ENCODE measurements around the gene GH2.
"Not testable (repeated sequence)": the region's sequence is repeated elsewhere in the genome, so short reads cannot be mapped to it uniquely, and the experiment has no call there.

The GH2 gene

DNA sequence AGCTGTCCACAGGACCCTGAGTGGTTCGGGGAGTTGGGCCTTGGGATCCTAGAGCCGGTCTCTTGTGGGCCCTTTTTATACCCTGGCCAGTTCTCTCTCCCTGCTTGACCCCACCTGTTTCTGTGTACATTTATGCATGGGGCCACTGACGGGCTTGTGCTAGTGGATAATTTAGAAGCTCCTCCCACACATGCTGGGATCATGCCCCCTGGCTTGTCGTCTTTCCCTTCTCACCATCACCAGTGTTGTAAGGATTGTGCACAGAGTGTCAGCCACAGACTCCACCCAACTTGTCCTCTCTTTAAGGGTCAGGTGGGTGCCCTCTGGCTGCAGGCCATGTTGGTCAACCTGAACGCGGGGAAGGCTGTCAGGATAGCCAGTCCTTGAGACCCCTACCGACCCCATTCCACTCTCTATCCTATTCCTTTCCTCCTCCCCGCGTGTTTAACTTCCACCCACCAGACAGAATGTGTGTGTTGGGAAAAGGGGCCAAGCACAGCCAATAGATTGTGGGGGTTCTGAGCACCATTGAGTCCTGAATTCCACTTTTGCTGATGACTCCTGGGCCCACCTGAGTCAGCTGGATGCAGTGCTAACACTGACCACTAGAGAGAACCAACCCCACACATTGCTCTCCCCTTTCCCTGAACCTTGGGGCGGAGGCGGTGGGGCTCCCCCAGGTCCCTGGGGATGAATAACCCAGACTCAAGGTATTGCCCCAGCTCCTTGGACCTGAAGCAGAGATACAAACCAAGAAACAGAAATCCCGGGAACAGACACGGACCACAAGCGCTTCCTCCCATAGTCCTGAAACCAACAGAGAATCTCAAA is 15.0 kb upstream of the GH2 start, which contains the start of gene CSH1:
CSH1 (minus strand) TSS at position 51 of the 831 bp plus-strand sequence. CDS start 63 bp downstream, outside the sequence.
- not testable (repeated sequence) for H3K27me3 Mint-ChIP-seq; H3K27ac Mint-ChIP-seq; H3K4me1 Mint-ChIP-seq (ENCODE audit: low read depth); H3K36me3 Mint-ChIP-seq (ENCODE audit: low read depth); H3K4me3 Mint-ChIP-seq; H3K9me3 Mint-ChIP-seq

DNA sequence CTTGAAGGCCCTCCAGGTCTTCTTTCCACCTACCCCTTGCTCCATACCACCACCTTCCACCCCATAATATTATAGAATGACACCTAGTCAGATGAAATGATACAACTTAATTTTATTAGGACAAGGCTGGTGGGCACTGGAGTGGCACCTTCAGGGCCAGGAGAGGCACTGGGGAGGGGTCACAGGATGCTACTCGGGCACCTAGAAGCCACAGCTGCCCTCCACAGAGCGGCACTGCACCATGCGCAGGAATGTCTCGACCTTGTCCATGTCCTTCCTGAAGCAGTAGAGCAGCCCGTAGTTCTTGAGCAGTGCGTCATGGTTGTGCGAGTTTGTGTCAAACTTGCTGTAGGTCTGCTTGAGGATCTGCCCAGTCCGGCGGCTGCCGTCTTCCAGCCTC is 13.1 kb upstream of the GH2 start:
- H3K9me3 Mint-ChIP-seq; H3K4me3 Mint-ChIP-seq; H3K4me1 Mint-ChIP-seq (ENCODE audit: low read depth); H3K27me3 Mint-ChIP-seq; H3K36me3 Mint-ChIP-seq (ENCODE audit: low read depth); H3K27ac Mint-ChIP-seq: not testable (repeated sequence)

DNA sequence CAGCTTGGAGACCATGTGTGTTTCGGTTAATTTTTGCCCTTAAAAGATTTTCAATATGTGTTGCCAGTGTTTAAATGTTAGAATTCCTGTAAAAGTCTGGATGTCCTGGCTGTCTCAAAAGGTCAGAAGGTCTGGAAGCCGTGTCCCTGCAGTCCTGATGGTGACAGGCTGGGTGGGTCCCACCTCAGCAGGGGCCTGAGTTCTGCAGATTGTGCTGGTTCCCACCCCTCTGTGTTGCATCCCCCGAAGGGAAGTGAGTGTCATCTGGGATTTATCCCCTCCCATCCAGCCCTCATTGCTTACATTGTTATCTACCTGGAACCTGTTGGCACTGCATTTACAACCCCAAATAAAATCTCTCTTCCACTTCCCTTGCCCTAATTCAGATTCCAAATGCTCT is 12.3 kb upstream of the GH2 start:
- not testable (repeated sequence) for H3K27me3 Mint-ChIP-seq; H3K4me3 Mint-ChIP-seq; H3K9me3 Mint-ChIP-seq; H3K27ac Mint-ChIP-seq; H3K36me3 Mint-ChIP-seq (ENCODE audit: low read depth); H3K4me1 Mint-ChIP-seq (ENCODE audit: low read depth)

DNA sequence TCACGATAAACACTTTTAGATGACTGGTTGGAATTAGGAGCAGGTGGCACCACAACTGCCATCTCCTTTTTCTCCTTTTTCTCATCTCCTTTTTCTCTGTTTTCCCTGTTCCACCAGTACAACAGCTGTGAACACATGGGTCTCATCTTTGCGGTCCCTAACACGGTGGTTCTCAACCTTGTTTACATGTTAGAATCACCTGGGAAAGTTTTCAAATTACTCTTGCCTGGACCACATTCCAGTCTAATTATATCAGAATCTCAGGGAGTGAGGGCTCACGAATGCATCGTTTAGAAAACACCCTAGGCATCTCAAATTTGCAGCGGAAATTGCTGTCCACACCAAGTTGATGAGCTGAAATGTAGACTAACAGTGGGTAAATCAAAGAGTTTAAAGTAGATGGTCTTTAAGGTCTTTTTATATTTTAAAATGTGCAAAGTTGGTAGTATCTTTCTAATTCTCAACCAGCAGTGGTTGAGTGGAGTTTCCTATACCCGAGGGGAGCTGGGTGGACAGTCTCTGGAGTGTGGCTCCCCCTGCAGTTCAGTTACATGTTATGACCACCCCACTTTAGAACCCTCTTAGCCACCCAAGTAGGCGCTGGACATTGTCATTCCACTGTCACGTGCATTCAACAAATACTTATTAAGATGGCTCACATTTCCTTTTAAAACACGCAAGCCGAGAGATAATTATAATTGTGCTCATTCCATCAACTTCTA is 10.7 kb upstream of the GH2 start:
- not testable (repeated sequence) for H3K9me3 Mint-ChIP-seq; H3K27ac Mint-ChIP-seq; H3K4me3 Mint-ChIP-seq; H3K4me1 Mint-ChIP-seq (ENCODE audit: low read depth); H3K27me3 Mint-ChIP-seq; H3K36me3 Mint-ChIP-seq (ENCODE audit: low read depth)

DNA sequence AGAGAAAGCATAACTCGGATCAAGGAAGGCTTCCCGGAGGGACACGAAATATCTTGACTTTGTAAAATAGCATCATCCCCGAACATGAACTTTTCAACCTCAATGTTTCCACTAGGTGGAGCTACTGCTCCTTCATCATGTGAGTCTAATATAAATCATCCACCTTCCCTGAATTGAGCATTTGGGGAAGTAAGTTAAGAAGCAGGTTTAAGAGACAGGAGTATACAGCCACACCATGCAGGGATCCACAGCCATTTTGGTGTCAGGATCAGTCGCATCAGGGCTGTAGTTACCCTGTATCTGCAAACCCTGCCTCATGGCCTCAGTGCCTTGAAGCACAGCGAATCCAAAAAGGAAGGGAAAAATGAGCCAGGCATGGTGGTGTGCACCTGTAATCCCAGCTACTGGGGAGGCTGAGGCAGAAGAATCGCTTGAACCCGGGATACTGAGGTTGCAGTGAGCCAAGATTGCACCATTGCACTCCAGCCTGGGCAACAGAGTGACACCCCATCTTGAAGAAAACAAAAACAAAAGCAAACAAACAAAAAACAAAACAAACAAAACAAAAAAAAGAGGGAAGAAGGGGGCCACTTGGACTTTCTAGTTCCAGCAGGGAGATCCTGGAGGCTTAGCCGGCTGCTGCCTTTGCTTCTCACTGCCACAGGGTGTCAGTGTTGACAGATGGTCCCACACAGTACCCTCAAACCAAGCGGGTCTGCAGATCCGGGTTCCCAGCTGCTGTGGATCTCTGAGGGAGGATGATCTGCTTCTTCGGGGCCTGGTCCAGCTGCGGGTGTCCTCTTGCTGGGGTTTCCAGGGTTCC is 7.5 kb upstream of the GH2 start:
- not testable (repeated sequence) for H3K36me3 Mint-ChIP-seq (ENCODE audit: low read depth); H3K27me3 Mint-ChIP-seq; H3K4me3 Mint-ChIP-seq; H3K9me3 Mint-ChIP-seq; H3K4me1 Mint-ChIP-seq (ENCODE audit: low read depth); H3K27ac Mint-ChIP-seq

DNA sequence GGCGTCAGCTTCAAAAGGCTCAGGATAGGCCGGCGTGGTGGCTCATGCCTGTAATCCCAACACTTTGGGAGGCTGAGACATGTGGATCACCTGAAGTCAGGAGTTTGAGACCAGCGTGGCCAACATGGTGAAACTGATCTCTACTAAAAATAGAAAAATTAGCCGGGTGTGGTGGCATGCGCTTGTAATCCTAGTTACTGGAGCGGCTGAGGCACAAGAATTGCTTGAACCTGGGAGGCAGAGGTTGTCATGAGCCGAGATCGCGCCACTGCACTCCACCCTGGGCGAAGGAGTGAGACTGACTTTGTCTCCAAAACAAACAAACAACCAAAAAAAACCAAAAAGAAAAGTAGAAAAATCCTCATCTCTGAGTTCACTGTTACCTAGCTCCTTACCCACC is 3.4 kb upstream of the GH2 start:
- H3K27ac Mint-ChIP-seq; H3K36me3 Mint-ChIP-seq (ENCODE audit: low read depth); H3K27me3 Mint-ChIP-seq; H3K4me1 Mint-ChIP-seq (ENCODE audit: low read depth); H3K4me3 Mint-ChIP-seq; H3K9me3 Mint-ChIP-seq: not testable (repeated sequence)

DNA sequence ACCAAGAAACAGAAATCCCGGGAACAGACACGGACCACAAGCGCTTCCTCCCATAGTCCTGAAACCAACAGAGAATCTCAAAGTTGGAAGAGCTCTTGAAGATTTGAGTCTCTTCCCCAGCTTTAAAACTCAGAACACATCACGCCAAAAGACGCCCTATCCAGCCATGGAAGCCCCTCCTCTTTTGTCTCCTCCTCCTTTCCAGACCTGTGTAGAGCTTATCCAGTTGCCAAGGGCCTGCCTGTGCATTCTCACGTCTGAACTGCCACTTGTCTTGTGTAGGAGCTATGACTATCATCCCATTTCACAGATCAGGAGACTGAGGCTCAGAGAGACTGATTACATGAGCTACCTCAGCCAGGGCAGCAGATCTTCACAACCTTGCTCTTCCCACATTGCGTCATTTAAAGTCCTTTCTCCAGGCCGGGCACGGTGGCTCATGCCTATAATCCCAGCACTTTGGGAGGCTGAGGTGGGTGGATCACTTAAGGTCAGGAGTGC is 932 bp upstream of the GH2 start:
- not testable (repeated sequence) for H3K9me3 Mint-ChIP-seq; H3K27ac Mint-ChIP-seq; H3K4me1 Mint-ChIP-seq (ENCODE audit: low read depth); H3K4me3 Mint-ChIP-seq; H3K36me3 Mint-ChIP-seq (ENCODE audit: low read depth); H3K27me3 Mint-ChIP-seq

DNA sequence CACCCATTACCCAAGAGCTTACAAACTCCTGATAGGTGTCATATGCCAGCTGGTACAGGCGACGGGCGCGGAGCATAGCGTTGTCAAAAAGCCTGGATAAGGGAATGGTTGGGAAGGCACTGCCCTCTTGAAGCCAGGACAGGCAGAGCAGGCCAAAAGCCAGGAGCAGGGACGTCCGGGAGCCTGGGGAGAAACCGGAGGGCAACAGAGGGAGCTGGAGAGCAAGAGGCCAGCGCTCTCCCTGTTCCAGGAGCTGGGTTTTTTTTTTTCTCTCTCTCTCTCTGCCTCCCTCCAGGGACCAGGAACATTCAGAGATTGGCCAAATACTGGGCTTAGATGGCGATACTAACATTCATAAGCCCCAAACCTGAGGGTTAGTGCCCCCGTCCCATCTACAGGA is 407 bp downstream of the GH2 start:
- H3K4me3 Mint-ChIP-seq; H3K36me3 Mint-ChIP-seq (ENCODE audit: low read depth); H3K9me3 Mint-ChIP-seq; H3K27me3 Mint-ChIP-seq; H3K27ac Mint-ChIP-seq; H3K4me1 Mint-ChIP-seq (ENCODE audit: low read depth): not testable (repeated sequence)

DNA sequence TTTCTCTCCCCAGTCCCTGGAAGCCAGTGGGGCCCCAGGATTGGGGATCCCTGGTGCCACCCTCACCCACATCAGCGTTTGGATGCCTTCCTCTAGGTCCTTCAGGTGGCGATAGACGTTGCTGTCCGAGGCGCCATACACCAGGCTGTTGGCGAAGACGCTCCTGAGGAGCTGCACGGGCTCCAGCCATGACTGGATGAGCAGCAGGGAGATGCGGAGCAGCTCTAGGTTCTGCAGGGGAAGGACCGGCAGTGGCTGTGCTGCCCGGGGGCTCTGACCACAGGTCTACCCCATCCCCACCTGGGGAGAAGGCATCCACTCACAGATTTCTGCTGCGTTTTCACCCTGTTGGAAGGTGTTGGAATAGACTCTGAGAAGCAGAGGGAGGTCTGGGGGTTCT is 1.0 kb downstream of the GH2 start:
- H3K27ac Mint-ChIP-seq: no peak overlapping the region
- no peaks in the 10 kb centered on the region for H3K9me3 Mint-ChIP-seq
- H3K4me1 Mint-ChIP-seq (ENCODE audit: low read depth): no peaks in the 10 kb centered on the region
- H3K36me3 Mint-ChIP-seq (ENCODE audit: low read depth): no peaks in the 10 kb centered on the region
- H3K4me3 Mint-ChIP-seq: no peak overlapping the region
- no peaks in the 10 kb centered on the region for H3K27me3 Mint-ChIP-seq

DNA sequence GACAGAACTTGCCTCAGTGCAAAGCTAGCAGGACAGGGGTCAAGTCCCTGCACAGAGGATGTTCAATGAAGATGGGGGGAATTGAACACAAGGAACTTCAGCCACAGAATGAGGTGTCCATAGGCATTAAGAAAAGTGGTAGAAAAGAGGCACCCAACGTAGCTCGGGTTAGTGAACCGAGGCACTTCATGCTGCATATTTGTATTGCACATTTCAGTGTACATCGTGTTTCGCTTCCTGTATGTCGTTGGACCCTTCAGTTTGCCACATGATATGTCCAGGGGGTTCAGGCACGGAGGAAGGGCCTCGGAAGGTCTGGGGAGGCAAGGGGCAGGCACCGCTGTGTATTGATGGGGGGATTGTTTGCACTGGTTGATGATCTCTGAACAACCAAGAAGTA is 3.3 kb downstream of the GH2 start:
- H3K4me3 Mint-ChIP-seq; H3K9me3 Mint-ChIP-seq; H3K36me3 Mint-ChIP-seq (ENCODE audit: low read depth); H3K4me1 Mint-ChIP-seq (ENCODE audit: low read depth); H3K27me3 Mint-ChIP-seq; H3K27ac Mint-ChIP-seq: not testable (repeated sequence)

DNA sequence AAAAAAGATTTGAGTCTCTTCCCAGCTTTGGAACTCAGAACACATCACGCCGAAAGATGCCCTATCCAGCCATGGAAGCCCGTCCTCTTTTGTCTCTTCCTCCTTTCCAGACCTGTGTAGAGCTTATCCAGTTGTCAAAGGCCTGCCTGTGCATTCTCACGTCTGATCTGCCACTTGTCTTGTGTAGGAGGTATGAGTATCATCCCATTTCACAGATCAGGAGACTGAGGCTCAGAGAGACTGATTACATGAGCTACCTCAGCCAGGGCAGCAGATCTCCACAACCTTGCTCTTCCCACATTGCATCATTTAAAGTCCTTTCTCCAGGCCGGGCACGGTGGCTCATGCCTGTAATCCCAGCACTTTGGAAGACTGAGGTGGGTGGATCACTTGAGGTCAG is 7.1 kb downstream of the GH2 start:
- H3K27me3 Mint-ChIP-seq, H3K27ac Mint-ChIP-seq: not testable (repeated sequence)

DNA sequence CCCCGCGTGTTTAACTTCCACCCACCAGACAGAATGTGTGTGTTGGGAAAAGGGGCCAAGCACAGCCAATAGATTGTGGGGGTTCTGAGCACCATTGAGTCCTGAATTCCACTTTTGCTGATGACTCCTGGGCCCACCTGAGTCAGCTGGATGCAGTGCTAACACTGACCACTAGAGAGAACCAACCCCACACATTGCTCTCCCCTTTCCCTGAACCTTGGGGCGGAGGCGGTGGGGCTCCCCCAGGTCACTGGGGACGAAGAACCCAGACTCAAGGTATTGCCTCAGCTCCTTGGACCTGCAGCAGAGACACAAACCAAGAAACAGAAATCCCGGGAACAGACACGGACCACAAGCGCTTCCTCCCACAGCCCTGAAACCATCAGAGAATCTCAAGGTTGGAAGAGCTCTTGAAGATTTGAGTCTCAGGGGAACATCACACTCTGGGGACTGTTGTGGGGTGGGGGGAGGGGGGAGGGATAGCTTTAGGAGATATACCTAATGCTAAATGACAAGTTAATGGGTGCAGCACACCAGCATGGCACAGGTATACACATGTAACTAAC is 7.6 kb downstream of the GH2 start:
- H3K36me3 Mint-ChIP-seq (ENCODE audit: low read depth); H3K4me3 Mint-ChIP-seq: not testable (repeated sequence)

More for the DNA sequence above, 7.1 kb downstream of the GH2 start:
- H3K4me3 Mint-ChIP-seq; H3K4me1 Mint-ChIP-seq (ENCODE audit: low read depth); H3K36me3 Mint-ChIP-seq (ENCODE audit: low read depth); H3K9me3 Mint-ChIP-seq: not testable (repeated sequence)

DNA sequence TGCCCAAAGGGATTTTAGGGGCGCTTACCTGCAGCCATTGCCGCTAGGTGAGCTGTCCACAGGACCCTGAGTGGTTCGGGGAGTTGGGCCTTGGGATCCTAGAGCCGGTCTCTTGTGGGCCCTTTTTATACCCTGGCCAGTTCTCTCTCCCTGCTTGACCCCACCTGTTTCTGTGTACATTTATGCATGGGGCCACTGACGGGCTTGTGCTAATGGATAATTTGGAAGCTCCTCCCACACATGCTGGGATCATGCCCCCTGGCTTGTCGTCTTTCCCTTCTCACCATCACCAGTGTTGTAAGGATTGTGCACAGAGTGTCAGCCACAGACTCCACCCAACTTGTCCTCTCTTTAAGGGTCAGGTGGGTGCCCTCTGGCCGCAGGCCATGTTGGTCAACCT is 8.2 kb downstream of the GH2 start, which contains the start of gene CSH2:
CSH2 (minus strand) TSS at position 101 of the 400 bp plus-strand sequence; CDS start at position 38, 63 bp downstream.
- not testable (repeated sequence) for H3K27me3 Mint-ChIP-seq; H3K9me3 Mint-ChIP-seq; H3K36me3 Mint-ChIP-seq (ENCODE audit: low read depth); H3K4me1 Mint-ChIP-seq (ENCODE audit: low read depth); H3K27ac Mint-ChIP-seq; H3K4me3 Mint-ChIP-seq

More for the DNA sequence above, 7.6 kb downstream of the GH2 start:
- H3K4me1 Mint-ChIP-seq (ENCODE audit: low read depth); H3K27ac Mint-ChIP-seq; H3K9me3 Mint-ChIP-seq; H3K27me3 Mint-ChIP-seq: not testable (repeated sequence)

DNA sequence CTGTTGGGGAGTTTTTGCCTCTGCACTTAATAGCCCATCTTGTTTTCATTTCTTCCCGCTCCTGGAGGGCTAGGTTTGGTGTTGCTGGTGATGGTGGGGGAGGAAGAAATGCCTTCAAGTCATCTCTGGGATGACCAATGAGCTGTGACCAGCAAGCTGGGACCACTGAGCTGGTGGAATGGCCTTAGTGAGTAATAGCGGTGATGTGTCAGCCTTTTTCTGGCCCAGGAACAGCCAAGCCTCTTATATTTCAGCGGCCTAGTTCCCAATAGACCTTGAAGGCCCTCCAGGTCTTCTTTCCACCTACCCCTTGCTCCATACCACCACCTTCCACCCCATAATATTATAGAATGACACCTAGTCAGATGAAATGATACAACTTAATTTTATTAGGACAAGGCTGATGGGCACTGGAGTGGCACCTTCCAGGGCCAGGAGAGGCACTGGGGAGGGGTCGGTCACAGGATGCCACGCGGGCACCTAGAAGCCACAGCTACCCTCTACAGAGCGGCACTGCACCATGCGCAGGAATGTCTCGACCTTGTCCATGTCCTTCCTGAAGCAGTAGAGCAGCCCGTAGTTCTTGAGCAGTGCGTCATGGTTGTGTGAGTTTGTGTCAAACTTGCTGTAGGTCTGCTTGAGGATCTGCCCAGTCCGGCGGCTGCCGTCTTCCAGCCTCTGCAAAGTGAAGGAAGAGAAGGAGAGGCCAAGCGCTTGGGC is 9.9 kb downstream of the GH2 start:
- H3K4me1 Mint-ChIP-seq (ENCODE audit: low read depth); H3K4me3 Mint-ChIP-seq; H3K27me3 Mint-ChIP-seq; H3K9me3 Mint-ChIP-seq; H3K36me3 Mint-ChIP-seq (ENCODE audit: low read depth); H3K27ac Mint-ChIP-seq: not testable (repeated sequence)
